ENCODE data around the gene CCNY.

The CCNY gene

DNA sequence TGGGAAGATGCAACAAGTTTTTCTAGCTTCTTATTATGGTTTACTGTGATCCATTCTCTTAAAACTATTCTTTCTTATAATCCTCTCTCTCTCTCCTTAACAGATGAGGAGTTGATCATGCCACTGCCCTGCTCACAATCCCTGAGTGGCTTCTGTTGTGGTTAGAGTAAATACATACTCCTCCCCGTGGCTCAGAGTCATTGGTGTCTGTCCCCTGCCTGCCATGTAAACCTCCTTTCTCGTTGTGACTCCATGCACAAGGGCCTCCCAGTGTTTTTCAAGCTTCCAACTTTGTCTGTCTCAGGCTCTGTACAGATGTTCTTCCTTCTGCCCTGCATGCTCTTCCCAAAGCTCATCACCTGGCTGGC lies 20.4 kb downstream of the CCNY start:
- DNase-seq = no peak

DNA sequence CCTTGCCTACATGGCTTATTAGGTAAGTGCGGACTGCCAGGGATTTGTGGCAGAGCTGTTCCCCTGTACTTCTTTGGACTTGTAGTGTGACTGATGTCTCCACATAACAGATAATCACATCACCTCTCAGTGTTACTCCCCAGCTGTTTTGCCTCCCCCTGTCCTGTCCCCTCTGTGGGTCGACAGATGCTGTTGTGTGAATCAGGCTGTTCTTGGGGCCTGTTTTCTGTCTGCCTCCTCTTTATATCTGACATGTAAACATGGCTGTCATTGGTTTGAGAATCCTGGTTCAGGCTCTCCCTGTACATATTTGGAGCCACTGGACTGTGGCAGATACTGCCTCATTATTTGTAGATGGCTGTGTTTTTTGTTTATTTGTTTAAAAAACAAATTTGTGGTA lies 22.7 kb downstream of the CCNY start:
- DNase-seq = no peak

- no peak for DNase-seq
Observed at GRCh38 chr10:35359873-35360272, 23.6 kb downstream of the CCNY start.

DNA sequence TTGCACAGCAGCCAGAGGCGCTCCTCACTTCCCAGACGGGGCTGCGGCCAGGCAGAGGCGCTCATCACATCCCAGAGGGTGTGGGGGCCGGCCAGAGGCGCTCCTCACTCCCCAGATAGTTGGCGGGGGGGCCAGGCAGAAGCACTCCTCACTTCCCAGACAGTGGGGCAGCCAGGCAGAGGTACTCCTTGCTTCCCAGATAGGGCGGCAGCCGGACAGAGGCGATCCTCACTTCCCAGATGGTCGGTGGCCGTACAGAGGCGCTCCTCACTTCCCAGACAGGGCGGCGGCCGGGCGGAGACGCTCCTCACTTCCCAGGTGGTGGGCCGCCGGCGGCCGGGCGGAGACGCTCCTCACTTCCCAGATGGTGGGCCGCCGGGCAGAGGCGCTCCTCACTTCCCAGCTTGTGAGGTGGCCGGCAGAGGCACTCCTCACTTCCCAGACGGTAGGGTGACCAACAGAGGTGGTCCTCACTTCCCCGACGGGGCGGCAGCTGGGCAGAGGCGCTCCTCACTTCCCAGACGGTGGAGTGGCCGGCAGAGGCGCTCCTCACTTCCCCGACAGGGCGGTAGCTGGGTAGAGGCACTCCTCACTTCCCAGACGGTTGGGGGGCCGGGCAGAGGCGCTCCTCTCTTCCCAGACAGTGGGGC lies 26.5 kb downstream of the CCNY start:
- no peak for DNase-seq

DNA sequence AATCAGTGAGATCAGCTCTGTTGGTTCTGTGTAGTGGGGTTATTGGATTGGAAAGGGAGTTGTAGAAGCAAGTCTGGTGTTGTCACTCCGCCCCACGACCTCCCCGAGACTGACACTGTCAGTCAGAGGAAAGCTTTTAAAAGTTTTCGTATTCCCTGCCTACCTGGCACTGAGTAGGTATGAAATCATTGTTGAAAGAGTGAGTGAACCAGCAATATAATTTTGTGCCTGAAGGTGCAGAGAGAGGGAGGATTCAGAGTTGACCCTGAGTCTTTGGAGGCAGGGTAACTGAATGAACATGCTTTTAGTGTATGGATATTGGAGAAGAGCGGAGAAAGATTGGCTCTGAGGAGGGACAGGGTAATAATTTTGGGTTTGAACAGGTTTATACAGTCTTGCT lies 27.3 kb downstream of the CCNY start:
- no peak for DNase-seq

DNA sequence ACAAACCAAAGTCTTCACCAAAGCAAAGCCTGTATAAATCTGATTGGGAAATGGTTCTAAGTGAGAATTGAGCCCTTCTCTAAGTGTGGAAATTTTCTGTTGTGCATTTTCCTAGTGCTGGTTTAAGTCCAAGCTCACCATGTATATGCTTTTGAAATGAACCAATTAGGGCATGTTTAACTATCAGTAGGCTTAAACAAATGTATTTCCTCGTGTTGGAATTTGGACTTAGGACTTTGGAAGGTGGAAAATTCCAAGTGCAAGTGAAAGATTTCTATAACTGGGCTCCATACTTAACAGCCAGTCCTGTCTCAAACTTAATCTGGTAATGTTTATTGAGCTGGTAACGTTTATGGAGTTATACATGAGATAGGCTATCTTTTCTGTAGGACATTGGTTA lies 28.5 kb downstream of the CCNY start:
- no peak for DNase-seq

GRCh38 chr10:35365994-35366393 lies 29.7 kb downstream of the CCNY start:
- no peak for DNase-seq

- DNase-seq = no peak
Observed at GRCh38 chr10:35367107-35367859, 31.0 kb downstream of the CCNY start.

- DNase-seq = no peak
Observed at GRCh38 chr10:35367982-35368381, 31.7 kb downstream of the CCNY start.

GRCh38 chr10:35368485-35369048 lies 32.3 kb downstream of the CCNY start:
- DNase-seq = no peak

- DNase-seq = no peak
Observed at GRCh38 chr10:35369049-35369611, 32.8 kb downstream of the CCNY start.

- DNase-seq = no peak
Observed at GRCh38 chr10:35371731-35372130, 35.4 kb downstream of the CCNY start.

- no peak for DNase-seq
Observed at GRCh38 chr10:35372329-35372728, 36.0 kb downstream of the CCNY start.

DNA sequence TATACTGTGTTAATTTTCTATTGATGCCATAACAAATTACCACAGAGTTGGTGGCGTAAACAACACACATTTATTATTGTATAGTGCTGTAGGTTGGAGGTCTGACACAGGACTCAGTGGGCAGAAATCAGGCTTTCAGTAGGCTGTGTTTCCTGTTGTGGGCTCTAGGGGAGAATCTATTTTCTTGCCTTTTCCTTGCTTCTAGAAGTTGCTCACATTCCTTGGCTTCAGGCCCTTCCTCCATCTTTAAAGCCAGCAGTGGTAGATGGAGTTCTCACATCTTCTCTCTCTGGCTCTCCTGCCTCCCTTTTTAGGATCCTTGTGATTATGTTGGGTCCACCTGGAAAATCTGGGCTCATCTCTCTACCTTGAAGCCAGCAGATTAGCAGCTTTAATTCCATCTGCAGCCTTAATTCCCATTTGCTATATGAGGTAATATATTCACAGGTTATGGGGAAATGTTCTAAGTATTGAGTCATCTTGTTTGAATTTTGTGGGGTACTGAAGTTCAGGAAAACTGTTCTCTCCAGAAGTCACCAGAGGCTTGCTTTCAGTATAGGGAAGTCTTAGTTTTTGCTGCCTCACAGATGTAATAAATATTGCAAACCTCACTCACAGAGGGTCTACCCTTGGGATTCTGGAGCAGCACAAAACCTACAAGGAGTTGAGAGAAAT lies 38.9 kb downstream of the CCNY start:
- DNase-seq = no peak

GRCh38 chr10:35377050-35377728 lies 40.9 kb downstream of the CCNY start:
- no peak for DNase-seq

- no peak for DNase-seq
Observed at GRCh38 chr10:35378541-35379210, 42.4 kb downstream of the CCNY start.

DNA sequence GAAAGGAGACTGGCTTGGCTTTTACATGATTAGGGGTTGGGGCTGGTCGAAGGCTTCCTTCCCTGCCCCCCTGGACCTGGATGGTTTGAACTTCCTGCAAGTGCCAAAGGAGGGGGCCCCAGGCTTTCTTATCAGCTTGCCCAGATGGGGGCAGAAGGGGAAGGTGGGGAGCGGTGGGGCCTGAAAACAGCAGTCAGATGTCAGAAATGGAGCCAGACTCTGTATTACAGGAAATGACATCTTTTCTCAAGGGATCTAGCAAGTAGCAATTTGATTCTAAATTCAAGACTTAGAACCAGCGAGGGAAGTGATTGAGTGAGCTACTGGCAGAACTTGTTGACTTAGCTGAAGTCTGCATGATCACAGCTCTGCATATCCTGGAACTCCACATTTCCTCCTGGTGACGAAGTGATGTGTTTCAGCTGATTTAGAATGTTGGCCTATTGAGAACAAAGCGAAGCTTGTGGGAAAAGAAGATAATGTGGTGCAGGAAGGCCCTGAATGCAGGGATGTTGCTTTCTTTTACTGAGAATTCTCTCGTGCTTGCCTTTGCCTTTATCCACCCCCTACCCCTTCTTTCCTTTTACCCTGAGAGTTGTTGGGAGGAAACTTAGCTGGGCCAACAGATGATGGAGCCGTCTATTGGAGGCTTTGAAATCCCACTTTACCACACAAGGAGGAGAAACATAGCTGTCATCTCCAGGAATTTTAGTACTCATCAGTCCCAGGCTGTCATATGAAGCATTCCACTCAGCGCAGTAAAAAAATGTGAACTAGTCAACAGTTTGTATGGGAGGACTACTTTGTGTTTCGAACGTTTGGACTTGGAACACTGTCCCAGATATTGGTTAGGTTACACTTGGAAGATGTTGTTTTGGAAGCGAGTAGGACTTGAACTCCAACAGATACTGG lies 43.2 kb downstream of the CCNY start:
- DNase-seq = no peak

DNA sequence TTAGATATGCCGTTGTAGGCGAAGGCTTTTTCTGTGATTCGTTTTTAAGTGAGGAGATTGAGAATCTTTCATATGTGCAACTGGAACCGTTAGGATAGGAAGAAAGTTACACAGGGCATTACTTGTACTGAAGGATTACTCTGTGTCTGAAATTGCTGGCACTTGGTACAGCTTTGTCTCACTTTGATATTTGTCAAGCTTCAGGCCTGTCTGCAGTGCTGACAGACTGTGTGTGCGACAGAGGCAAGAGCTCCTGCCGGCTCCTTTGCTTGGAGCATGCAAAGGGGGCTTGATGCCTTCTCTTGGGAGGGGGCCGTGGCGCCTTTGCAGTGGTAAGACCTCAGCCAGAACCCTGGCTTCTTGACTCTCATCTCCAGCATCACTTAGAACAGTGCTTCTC lies 45.8 kb downstream of the CCNY start:
- no peak for DNase-seq

DNA sequence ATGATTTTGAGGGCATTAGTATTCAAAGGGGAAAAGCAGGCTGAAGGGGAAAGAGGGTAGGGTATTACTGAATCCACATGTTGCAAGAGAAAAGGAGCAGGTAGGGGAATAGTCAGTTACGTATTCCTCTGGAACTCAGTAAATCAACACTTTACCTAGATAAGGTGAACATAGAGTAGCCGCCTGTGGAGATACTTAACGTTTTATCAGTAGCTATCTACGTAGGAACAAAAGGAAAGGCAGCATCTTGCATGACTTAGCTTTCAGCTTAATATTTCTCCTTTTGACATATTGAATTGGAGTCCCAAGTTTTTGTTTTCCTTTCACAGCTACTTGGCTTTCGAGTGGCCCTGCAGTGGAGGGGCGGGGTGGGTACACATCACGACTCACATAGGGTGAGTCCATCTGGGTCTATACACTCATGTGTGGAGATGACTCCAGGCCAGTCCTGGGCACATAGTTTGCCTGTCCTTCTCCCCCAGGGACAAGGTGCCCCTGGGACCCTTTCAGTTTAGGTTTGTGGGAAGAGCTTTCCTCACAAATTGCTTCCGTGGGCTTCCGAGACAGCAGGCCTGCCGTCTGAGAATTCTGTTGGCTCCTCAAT lies 48.1 kb downstream of the CCNY start:
- DNase-seq = no peak

- no peak for DNase-seq
Observed at GRCh38 chr10:35386594-35387174, 50.4 kb downstream of the CCNY start.
